ENCODE results near the gene APCDD1L.

Gene APCDD1L

GRCh38 chr20:58515233-58516212 is at the start of gene APCDD1L:
Gene APCDD1L (minus strand): TSS chr20:58515399. CDS start chr20:58514707, 692 bp downstream.
- no peak for DNase-seq

- no peak for DNase-seq
These were observed 44.1 kb upstream of the APCDD1L start for GRCh38 chr20:58559368-58559729.

- DNase-seq, result no peak
These were observed 43.5 kb upstream of the APCDD1L start for GRCh38 chr20:58558486-58559367.

GRCh38 chr20:58557733-58558342 is 42.6 kb upstream of the APCDD1L start:
- DNase-seq, result no peak

- DNase-seq, result no peak
These were observed 41.8 kb upstream of the APCDD1L start for GRCh38 chr20:58556961-58557360.

- DNase-seq, result no peak
These were observed 40.0 kb upstream of the APCDD1L start for GRCh38 chr20:58555078-58555765.

GRCh38 chr20:58554541-58554940 is 39.3 kb upstream of the APCDD1L start:
- no peak for DNase-seq

- no peak for DNase-seq
These were observed 38.6 kb upstream of the APCDD1L start for GRCh38 chr20:58553841-58554240.

- no peak for DNase-seq
These were observed 38.0 kb upstream of the APCDD1L start for GRCh38 chr20:58553166-58553696.

- no peak for DNase-seq
These were observed 37.3 kb upstream of the APCDD1L start for GRCh38 chr20:58552366-58552934.

GRCh38 chr20:58551631-58552030 is 36.4 kb upstream of the APCDD1L start:
- no peak for DNase-seq

- no peak for DNase-seq
These were observed 35.3 kb upstream of the APCDD1L start for GRCh38 chr20:58550275-58551059.

- no peak for DNase-seq
These were observed 34.3 kb upstream of the APCDD1L start for GRCh38 chr20:58549231-58550209.

GRCh38 chr20:58547623-58548475 is 32.6 kb upstream of the APCDD1L start:
- no peak for DNase-seq

- DNase-seq, result no peak
These were observed 31.8 kb upstream of the APCDD1L start for GRCh38 chr20:58546756-58547622.

- no peak for DNase-seq
These were observed 31.2 kb upstream of the APCDD1L start for GRCh38 chr20:58546416-58546711.

- DNase-seq, result no peak
These were observed 30.6 kb upstream of the APCDD1L start for GRCh38 chr20:58545565-58546415.

Data from stimulated activated naive CD4-positive, alpha-beta T cell (primary cell).